Posterior cingulate gyrus (tissue), 11 donors: ENCODE results near the gene ARG1.

Source experiments
- DNase-seq, 10 donors: peaks; one replicate each; pipeline versions ENCODE4 v3.0.0 to v3.0.0-alpha.2; 2020 to 2021; ENCODE audit warnings: mixed read lengths in 3 of 10
- intact Hi-C: fragments of 100-400 bp; cut with DNase I; formaldehyde crosslinking; loops from one replicate; pipeline ENCODE4 v1.15.1; 2023

The ARG1 gene

GRCh38 chr6:131575834-131576478, 2.9 kb downstream of the ARG1 start:
- DNase-seq: no peak

GRCh38 chr6:131581523-131581922, 8.5 kb downstream of the ARG1 start:
- intact Hi-C loops: no loop called here
- no peak for DNase-seq

More at GRCh38 chr6:131575834-131576478, 2.9 kb downstream of the ARG1 start:
- intact Hi-C loops: no loop called here

GRCh38 chr6:131586543-131586942, 13.5 kb downstream of the ARG1 start:
- intact Hi-C loops: no loop called here
- peak in 2 of 10 donors; percentile 13 to 17 for DNase-seq

GRCh38 chr6:131587909-131588308, 14.9 kb downstream of the ARG1 start:
- DNase-seq: no peak
- intact Hi-C loops: no loop called here

GRCh38 chr6:131588643-131589042, 15.6 kb downstream of the ARG1 start:
- intact Hi-C loops: no loop called here
- no peak for DNase-seq

- DNase-seq: no peak
- intact Hi-C loops: no loop called here
Observed at GRCh38 chr6:131592935-131593334, 19.9 kb downstream of the ARG1 start.

- intact Hi-C loops: no loop called here
- DNase-seq: no peak
Observed at GRCh38 chr6:131594074-131594473, 21.0 kb downstream of the ARG1 start.

GRCh38 chr6:131597446-131597845, 24.4 kb downstream of the ARG1 start:
- DNase-seq: no peak
- intact Hi-C loops: no loop called here

- no peak for DNase-seq
- intact Hi-C loops: no loop called here
Observed at GRCh38 chr6:131600716-131601115, 27.7 kb downstream of the ARG1 start.

- DNase-seq: no peak
- intact Hi-C loops: no loop called here
Observed at GRCh38 chr6:131602781-131603312, 29.8 kb downstream of the ARG1 start.

GRCh38 chr6:131613296-131613925, 40.4 kb downstream of the ARG1 start:
- no peak for DNase-seq

GRCh38 chr6:131615275-131615674, 42.2 kb downstream of the ARG1 start:
- no peak for DNase-seq
- intact Hi-C loops: no loop called here

More at GRCh38 chr6:131613296-131613925, 40.4 kb downstream of the ARG1 start:
- intact Hi-C loops: no loop called here

GRCh38 chr6:131627724-131628682, 55.0 kb downstream of the ARG1 start, which contains the start of gene MED23:
Gene MED23 (minus strand): TSS chr6:131628242. CDS start chr6:131628049, 193 bp downstream.
- intact Hi-C loops: loop anchor here (10.0 kb wide), 1 partner anchor 423 kb away; no protein-coding TSS in a partner anchor
- DNase-seq: peak; percentile 92 to 99 (median 96)

GRCh38 chr6:131628726-131629125, 55.7 kb downstream of the ARG1 start:
- DNase-seq: no peak
- intact Hi-C loops: loop anchor here (10.0 kb wide), 1 partner anchor 424 kb away; no protein-coding TSS in a partner anchor

GRCh38 chr6:131629651-131630050, 56.6 kb downstream of the ARG1 start:
- intact Hi-C loops: loop anchor here (10.0 kb wide), 1 partner anchor 425 kb away; no protein-coding TSS in a partner anchor
- peak in 3 of 10 donors; percentile 5 to 16 (median 13) for DNase-seq

- intact Hi-C loops: no loop called here
- no peak for DNase-seq
Observed at GRCh38 chr6:131631625-131632289, 58.7 kb downstream of the ARG1 start.
